ENCODE data around the gene CD8B2.

DNA sequence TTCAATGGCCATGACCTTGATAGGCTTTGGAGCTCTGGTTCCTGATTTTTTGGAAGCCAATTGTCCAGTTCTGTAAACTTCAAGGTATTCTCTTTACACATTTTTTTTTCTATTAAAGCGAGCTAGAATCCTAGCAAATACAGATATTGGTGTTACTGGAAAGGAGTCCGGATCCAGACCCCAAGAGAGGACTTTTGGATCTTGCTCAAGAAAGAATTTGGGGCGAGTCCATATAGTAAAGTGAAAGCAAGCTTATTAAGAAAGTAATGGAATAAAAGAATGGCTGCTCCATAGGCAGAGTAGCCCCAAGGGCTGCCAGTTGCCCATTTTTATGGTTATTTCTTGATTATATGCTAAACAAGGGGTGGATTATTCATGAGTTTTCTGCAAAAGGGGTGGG lies 45.1 kb downstream of the CD8B2 start:
- TF ChIP-seq, protein P1, sequence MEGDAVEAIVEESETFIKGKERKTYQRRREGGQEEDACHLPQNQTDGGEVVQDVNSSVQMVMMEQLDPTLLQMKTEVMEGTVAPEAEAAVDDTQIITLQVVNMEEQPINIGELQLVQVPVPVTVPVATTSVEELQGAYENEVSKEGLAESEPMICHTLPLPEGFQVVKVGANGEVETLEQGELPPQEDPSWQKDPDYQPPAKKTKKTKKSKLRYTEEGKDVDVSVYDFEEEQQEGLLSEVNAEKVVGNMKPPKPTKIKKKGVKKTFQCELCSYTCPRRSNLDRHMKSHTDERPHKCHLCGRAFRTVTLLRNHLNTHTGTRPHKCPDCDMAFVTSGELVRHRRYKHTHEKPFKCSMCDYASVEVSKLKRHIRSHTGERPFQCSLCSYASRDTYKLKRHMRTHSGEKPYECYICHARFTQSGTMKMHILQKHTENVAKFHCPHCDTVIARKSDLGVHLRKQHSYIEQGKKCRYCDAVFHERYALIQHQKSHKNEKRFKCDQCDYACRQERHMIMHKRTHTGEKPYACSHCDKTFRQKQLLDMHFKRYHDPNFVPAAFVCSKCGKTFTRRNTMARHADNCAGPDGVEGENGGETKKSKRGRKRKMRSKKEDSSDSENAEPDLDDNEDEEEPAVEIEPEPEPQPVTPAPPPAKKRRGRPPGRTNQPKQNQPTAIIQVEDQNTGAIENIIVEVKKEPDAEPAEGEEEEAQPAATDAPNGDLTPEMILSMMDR (conservative IDR thresholded peaks at IDR 0.05; ENCODE audit: low read length), result no peak
- TF ChIP-seq EZH2phosphoT487 (IDR thresholded peaks at IDR 0.05; ENCODE audit: borderline replicate concordance, low read depth, low read length), result no peak
